GM18517 (cell line): ENCODE measurements around the gene HS3ST3A1.

Experiments
- ATAC-seq: cut with Tn5 transposase; IDR thresholded peaks from one replicate; pipeline ENCODE4 v1.9.1; 2021; ENCODE audit warnings: mild to moderate bottlenecking, moderate library complexity; ENCODE audit not compliant: unreplicated experiment

Gene HS3ST3A1

GRCh38 chr17:13598353-13599167, 3.2 kb downstream of the HS3ST3A1 start:
- no peak for ATAC-seq

DNA sequence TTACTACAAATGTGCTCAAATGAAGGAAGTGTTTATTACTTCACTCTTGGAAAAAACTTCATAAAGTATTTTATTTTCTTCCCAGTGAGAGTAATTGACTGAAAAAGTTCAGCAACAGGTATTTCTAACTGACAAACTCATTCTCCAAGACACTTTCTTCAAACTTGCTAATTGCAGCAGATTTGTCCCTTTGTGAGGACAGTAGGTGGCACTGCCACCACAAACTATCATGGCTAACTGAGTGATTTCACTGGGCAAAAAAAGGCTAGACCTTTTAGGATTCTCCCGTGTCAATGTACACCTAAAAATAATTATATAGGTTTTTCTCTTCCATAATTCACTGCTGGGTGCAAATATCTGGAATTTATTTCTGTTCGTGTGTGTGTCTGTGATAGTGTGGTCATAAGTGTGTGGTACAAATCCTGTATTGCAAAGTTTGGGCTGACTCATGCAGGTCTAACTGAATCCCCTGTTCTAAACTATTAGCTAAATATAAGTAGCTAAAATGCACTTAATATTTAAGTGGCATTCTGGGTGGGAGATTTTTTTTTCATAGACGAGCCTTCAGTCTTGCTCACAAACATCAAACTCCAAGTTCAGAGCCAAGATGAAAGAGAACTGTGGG, 3.9 kb downstream of the HS3ST3A1 start:
- no peak for ATAC-seq

DNA sequence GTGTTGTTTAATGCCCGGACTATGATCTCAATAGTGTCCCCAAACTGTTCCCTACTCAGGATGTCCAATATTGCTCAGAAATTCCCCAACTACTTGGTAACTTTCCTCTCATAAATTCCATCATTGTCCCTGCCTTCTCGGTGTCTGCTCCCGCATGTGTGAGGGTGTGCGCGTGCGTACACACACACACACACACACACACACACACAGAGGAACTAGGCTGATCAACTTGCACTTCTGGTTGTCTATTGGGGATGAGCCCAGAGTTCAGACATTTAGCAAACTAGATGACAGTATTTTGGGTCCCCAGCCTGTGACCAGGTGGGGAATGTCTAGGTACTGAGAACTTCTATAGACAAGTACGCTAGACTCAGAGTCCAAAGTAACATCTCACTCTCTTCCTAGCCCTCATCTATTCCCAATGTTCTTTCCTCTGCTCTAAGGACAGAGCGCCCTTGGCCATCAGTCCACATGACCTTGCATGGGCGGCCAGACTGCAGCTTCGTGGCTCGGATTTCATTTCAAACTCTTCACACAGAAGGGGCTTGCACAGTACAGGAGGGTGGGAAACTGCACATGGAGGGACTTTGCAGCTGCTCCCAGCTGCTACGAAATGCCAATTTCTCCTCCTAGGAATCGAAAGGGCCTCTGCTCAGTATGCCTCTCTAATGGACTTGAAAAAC, 5.3 kb downstream of the HS3ST3A1 start:
- no peak for ATAC-seq

DNA sequence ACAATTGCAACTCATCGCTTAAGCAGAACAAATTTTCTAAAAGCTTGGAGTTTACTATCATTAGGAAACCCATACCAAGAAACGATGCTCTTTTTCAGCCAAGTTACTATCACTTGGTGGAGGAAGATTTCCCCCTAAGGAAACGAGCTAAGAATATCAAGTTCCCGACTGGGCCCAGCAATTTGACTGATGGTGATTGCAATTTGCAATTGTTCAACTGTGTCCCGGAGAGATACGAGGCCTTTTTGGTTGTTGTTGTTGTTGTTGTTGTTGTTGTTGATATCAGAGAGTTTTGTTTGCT, 6.2 kb downstream of the HS3ST3A1 start:
- no peak for ATAC-seq

DNA sequence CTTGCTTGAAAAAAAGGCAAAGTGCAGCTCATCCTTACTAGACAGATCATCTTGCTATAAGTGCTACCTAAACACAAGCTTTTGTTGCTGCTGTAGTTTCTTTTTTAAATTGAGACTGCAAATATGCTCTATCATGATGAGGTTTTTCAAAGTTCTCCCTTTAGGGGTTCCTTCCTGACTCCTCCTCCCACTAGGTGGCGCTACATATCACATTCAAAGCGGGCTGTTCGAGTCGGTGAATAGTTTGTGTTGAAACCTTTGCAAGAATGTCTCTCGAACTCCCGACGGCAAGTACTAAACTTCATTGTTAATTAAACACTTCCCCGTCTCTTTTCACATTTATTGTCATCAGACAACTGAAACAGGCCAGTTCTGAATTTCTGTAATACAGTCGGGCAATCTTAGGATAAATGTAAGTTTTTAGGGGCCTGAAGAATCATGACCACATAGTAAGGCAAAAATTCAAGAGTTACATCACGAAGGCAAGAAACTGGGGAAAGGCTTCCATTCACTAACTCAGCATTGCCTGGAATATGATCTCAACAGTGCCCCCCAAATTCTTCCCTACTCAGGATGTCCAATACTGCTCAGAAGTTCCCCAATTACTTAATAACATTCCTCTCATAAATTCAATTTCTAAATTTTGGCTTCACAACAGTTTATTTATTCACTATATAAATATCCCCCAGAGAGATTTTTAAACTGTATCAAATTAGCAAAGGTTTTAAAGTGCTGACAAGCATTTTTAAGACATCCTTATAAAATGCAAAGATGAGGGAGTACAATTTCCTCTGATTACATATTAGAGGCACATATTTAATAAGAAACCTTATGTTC, 6.7 kb downstream of the HS3ST3A1 start:
- no peak for ATAC-seq

- ATAC-seq = no peak
Observed at GRCh38 chr17:13594310-13594709, 7.4 kb downstream of the HS3ST3A1 start.

DNA sequence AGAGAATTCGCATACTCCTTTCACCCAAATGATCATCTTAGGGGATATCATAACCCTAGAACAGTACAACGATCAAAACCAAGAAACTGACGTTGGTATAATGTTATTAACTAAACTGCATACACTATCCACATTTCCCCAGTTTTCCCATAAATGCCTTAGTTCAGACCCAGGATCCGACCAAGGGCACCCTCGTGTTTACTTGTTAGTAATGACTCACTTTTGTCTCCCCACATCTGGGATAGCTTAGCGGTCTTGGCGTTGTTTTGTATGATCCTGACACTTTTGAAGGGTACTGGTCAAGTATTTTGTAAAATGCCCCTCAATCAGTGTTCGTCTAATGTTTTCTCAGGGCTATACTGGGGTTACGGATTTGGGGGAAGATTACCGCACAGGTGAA, 8.0 kb downstream of the HS3ST3A1 start:
- no peak for ATAC-seq

DNA sequence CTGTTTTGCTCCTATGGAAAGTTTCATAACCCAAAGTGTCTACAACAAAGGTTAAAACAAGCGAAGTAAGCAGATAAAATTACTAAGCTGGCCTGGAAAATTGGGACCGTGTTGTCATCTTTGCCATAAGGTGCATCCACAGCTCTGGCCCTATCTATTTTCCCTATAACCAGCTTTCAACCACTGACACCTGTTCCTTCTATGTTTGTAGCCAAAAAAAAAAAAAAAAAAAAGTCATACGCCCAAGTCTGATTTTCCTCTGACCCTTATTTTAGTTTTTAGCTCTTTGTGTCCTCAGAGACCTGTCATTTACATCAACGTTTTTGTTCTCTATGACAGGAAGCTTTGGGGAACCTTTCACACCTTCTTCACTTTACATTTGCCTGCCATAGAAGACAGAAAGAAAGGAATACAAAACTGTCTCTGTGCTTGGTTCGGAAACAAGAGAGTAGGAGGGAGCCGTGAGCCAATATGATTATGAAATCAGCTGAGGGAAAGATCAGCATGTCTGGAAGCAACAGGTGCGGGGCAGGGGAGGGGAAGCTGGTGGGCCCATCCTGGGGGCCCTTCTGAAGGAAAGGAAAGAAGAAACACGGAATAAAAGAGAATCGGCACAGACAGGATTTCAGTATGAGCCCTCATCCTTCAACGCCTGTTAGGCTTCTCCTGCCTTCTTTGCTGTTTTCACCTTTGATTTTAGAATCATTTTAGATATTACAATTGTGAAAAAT, 8.5 kb downstream of the HS3ST3A1 start:
- no peak for ATAC-seq

DNA sequence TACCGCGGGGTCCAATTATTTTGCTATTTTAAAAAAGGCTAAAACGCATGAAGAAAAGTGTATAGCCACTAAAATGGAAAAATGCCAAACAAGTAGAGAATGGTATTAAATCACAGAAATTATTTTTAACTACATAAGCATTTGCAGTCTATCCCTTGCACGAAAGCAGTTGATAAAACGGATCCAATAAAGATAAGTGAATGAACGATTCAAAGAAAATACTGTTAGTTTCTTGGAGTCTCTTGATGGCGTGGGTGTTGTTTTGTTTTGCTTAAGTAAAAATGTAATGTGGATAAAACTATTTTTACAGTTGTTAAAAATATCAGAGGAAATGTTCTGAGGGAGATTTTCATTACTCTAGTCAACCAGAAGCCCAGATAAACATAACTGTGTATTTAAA, 9.3 kb downstream of the HS3ST3A1 start:
- no peak for ATAC-seq

DNA sequence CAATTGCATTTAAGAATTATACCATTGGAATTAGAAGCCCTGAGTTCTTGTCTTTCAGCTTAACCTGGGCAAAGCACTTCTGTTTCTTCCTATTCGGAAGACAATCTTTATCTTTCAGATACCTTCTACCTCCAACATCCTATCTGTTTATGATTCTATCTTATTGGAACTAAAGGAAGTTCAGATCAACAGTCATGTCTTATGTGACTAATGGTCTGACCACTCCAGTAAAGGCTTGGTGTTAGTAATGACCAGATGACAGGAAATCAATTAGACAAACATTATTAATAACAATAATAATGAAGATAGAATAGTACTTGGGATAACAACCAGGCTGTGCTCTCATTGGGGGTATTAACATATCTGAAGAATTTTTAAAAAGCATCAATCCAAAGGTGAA, 11.3 kb downstream of the HS3ST3A1 start:
- ATAC-seq = no peak

DNA sequence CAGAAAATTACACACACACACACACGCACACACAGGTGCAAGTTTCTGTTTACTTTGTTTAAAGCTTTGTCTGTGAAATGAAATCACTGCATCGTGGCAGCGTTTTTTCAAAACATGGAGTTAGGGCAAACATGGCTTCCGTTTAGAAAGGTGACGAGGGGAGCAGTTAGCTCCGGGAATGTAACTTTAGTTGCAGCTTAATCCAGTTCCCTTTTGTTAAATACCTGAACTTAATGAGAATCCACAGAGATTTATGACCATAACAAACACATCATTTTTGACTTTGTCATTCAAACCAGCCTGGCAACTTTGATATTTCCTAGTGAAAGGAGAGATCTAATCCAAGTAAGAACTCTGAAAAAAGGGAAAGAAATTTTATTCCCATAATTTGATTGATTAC, 12.1 kb downstream of the HS3ST3A1 start:
- no peak for ATAC-seq

DNA sequence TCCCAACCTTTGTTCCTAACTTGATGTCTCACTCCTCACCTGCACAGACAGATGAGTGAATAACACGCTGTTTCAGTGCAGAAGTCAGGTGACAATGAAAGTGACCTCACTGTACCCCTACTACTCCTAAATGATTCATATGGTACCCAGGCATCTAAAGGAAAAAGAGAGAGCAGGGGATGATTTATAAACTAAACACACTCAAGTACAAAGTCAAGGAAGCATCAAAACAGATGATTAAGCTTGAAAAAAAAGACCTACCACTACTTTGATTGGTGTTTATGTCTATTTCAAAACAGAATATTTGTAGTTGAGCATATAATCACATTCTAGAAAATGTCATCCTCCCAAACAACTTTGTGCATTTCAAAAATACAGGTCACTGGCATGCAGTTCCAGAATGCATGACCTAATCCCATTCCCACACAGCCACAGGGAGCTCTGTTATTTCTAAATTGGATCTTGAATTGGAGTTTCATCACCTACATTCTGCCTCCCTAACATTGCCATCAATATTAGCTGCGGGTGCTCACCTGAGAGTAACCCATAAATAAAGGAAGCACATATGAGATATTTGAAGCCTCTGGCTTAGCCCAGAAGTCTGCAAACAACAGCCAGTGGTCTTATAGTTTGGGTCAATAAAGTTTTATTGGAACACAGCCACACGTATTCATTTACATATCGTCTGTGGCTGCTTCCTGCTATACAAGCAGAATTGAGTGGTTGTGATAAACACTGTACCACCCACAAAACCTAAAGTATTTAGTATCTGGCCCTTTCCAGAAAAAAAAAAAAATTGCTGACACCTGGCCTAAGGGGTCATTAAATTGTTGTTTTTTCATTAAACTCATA, 14.0 kb downstream of the HS3ST3A1 start:
- no peak for ATAC-seq

GRCh38 chr17:13584701-13585080, 17.0 kb downstream of the HS3ST3A1 start:
- ATAC-seq = no peak

- no peak for ATAC-seq
Observed at GRCh38 chr17:13583996-13584700, 17.6 kb downstream of the HS3ST3A1 start.

DNA sequence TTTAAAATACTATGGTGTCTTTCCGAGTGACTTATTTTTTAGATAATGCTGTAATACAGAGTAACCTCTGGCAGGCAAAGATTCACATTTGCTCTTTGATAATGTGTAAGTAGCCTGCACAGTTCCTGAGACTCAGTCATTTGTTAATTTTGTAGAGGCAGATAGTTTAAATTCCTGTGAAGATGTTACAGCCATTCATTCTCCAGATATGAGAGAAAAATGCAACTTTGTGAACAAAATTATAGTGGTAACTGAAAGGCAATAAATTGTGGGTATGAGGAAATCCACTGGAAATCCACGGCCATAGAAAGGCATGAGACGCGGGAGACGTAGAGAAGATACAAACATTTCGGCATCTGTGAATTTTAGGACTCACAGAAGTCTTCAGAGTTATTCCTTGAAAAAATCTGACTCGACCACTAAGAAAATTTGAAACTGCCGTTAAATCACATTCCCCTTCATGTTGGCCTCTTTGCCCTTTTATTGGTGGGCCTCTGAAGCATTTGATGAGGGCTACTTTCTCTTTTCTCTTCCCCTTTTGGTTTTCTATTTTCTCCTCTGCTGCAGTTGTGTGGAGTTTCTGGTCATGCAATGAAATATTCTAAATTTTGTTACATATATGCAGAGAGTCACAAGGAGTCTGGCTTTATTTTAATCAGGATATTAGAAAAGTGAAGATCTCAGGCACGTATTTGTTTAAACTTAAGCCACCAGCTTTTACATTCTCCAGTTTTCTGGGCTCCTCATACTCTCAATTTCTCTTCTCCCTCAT, 18.8 kb downstream of the HS3ST3A1 start:
- no peak for ATAC-seq

GRCh38 chr17:13581925-13582324, 19.8 kb downstream of the HS3ST3A1 start:
- no peak for ATAC-seq

- ATAC-seq = no peak
Observed at GRCh38 chr17:13580790-13581189, 20.9 kb downstream of the HS3ST3A1 start.
